Spleen (tissue), 7 donors: ENCODE measurements around the gene NBAS.

ENCODE experiments used
- POLR2A ChIP-seq, 3 donors: fragments of 450-650 bp; IDR thresholded peaks; one replicate each; pipeline ENCODE4 v1.5.1; 2017; ENCODE audit warnings: antibody characterized with exemption in 3 of 3, mild to moderate bottlenecking in 1 of 3
- POLR2AphosphoS5 ChIP-seq, 3 donors: sonication (generic); formaldehyde crosslinking; IDR thresholded peaks; one replicate each; pipeline ENCODE4 v1.5.1; 2017; ENCODE audit warnings: antibody characterized with exemption in 3 of 3
- TF ChIP-seq, protein P1 (sequence below), 11 experiments: fragments of 200-600 bp in 7 of 11; fragments of 450-650 bp in 4 of 11; sonication (generic) in 4 of 11; IDR thresholded peaks in 8 of 11; conservative IDR thresholded peaks in 3 of 11; 1 replicate in 7 of 11; 2 replicates in 4 of 11; pipeline versions ENCODE4 v1.4.0 to v1.8.0; 2016 to 2021; ENCODE audit warnings: antibody characterized with exemption in 11 of 11, inconsistent platforms in 4 of 11, mild to moderate bottlenecking in 1 of 11
- donor health status: DM: no; HTN: no; CAD: no; lungs with moderate emphysema.
- donor health status: DM: no; HTN: no; CAD: no.
- donor health status: DM: no; HTN: no; CAD: no.

DNA sequence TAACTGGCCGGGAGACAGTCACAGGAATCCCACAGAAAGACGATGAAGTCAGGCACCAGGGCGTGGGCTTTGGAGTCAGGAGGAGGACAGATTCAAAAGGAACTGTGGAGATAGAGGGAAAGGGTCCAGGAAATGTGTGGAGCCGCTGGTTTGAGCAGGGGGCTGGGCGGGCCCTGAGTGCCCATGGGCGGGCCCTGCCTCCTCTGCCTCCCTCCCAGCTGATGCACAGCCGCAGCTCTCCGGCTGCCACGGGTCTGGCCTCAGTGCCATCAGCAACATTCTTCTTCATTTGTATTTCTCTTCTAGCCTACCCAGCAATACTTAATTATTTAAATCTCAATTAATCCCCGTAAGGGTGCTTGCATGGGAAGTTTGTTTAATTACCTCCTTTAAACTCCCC, 432.3 kb downstream of the NBAS start:
- TF ChIP-seq POLR2A (IDR thresholded peaks at IDR 0.05) (no peak), POLR2AphosphoS5 (IDR thresholded peaks at IDR 0.05) (no peak)
- TF ChIP-seq, protein P1, sequence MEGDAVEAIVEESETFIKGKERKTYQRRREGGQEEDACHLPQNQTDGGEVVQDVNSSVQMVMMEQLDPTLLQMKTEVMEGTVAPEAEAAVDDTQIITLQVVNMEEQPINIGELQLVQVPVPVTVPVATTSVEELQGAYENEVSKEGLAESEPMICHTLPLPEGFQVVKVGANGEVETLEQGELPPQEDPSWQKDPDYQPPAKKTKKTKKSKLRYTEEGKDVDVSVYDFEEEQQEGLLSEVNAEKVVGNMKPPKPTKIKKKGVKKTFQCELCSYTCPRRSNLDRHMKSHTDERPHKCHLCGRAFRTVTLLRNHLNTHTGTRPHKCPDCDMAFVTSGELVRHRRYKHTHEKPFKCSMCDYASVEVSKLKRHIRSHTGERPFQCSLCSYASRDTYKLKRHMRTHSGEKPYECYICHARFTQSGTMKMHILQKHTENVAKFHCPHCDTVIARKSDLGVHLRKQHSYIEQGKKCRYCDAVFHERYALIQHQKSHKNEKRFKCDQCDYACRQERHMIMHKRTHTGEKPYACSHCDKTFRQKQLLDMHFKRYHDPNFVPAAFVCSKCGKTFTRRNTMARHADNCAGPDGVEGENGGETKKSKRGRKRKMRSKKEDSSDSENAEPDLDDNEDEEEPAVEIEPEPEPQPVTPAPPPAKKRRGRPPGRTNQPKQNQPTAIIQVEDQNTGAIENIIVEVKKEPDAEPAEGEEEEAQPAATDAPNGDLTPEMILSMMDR (IDR thresholded peaks at IDR 0.05 in 8 of 11, conservative IDR thresholded peaks at IDR 0.05 in 3 of 11), result no peak
